ENCODE results near the gene SSUH2. TPM values are rescaled to one million over a fixed set of nuclear protein-coding genes. Genes with fewer than 3 reads are reported as not detected.

SSUH2 gene
- total and polyA plus RNA-seq, 2 donors from 2014 or later = 0.44 to 0.88 TPM

GRCh38 chr3:8575364-8576104, 69.1 kb downstream of the SSUH2 start:
- Histone ChIP-seq H3K27me3 (ENCODE audit: control insufficient read depth, insufficient read depth, low read length) (no peaks in the 10 kb centered on the region), H3K4me1 (ENCODE audit: control insufficient read depth in 2 of 3, insufficient read depth in 2 of 3, low read depth in 1 of 3, low read length in 3 of 3) (no peaks in the 10 kb centered on the region), H3K4me3 (ENCODE audit: low read length in 3 of 3) (no peak overlapping the region), H3K9ac (ENCODE audit: low read length in 3 of 3) (no peak overlapping the region), H3K36me3 (ENCODE audit: control insufficient read depth in 2 of 3, insufficient read depth in 3 of 3, low read length in 3 of 3) (no peaks in the 10 kb centered on the region), H3K27ac (ENCODE audit: low read depth in 2 of 2, low read length in 2 of 2) (peak overlapping the region in 1 of 2 donors; percentile 33), H3K9me3 (ENCODE audit: control insufficient read depth in 2 of 3, insufficient read depth in 1 of 3, low read length in 3 of 3) (no peaks in the 10 kb centered on the region)
- no peak for FAIRE-seq
- no peak for DNase-seq
- intact Hi-C loops (cut with DNase I) = no loop called here
- TF ChIP-seq CTCF (IDR thresholded peaks at IDR 0.05; ENCODE audit: borderline replicate concordance, extremely low read depth, insufficient read depth) = no peak

- DNase-seq = no peak
- no peak for FAIRE-seq
- no peak overlapping the region for H3K4me3 ChIP-seq (ENCODE audit: low read length in 3 of 3)
- no peaks in the 10 kb centered on the region for H3K9me3 ChIP-seq (ENCODE audit: control insufficient read depth in 2 of 3, insufficient read depth in 1 of 3, low read length in 3 of 3)
- H3K27ac ChIP-seq (ENCODE audit: low read depth in 2 of 2, low read length in 2 of 2) = no peak overlapping the region
- H3K4me1 ChIP-seq (ENCODE audit: control insufficient read depth in 2 of 3, insufficient read depth in 2 of 3, low read depth in 1 of 3, low read length in 3 of 3) = no peaks in the 10 kb centered on the region
- H3K36me3 ChIP-seq (ENCODE audit: control insufficient read depth in 2 of 3, insufficient read depth in 3 of 3, low read length in 3 of 3) = peaks cover 0 to 6% (median 3%) of the 10 kb centered on the region in 3 donors
- H3K9ac ChIP-seq (ENCODE audit: low read length in 3 of 3) = no peak overlapping the region
- no peak for TF ChIP-seq CTCF (IDR thresholded peaks at IDR 0.05; ENCODE audit: borderline replicate concordance, extremely low read depth, insufficient read depth)
- intact Hi-C loops (cut with DNase I) = no loop called here
- no peaks in the 10 kb centered on the region for H3K27me3 ChIP-seq (ENCODE audit: control insufficient read depth, insufficient read depth, low read length)
These were observed 69.8 kb downstream of the SSUH2 start for GRCh38 chr3:8574670-8575322.

GRCh38 chr3:8574040-8574669, 70.4 kb downstream of the SSUH2 start:
- H3K9ac ChIP-seq (ENCODE audit: low read length in 3 of 3) = no peak overlapping the region
- intact Hi-C loops (cut with DNase I) = no loop called here
- TF ChIP-seq CTCF (IDR thresholded peaks at IDR 0.05; ENCODE audit: borderline replicate concordance, extremely low read depth, insufficient read depth) = no peak
- no peak overlapping the region for H3K4me3 ChIP-seq (ENCODE audit: low read length in 3 of 3)
- no peak overlapping the region for H3K27ac ChIP-seq (ENCODE audit: low read depth in 2 of 2, low read length in 2 of 2)
- peaks cover 0 to 9% (median 3%) of the 10 kb centered on the region in 3 donors for H3K36me3 ChIP-seq (ENCODE audit: control insufficient read depth in 2 of 3, insufficient read depth in 3 of 3, low read length in 3 of 3)
- no peak for DNase-seq
- no peaks in the 10 kb centered on the region for H3K27me3 ChIP-seq (ENCODE audit: control insufficient read depth, insufficient read depth, low read length)
- H3K4me1 ChIP-seq (ENCODE audit: control insufficient read depth in 2 of 3, insufficient read depth in 2 of 3, low read depth in 1 of 3, low read length in 3 of 3) = no peaks in the 10 kb centered on the region
- H3K9me3 ChIP-seq (ENCODE audit: control insufficient read depth in 2 of 3, insufficient read depth in 1 of 3, low read length in 3 of 3) = no peaks in the 10 kb centered on the region
- no peak for FAIRE-seq
